ENCODE data around the gene ZNF583.

Gene ZNF583

GRCh38 chr19:56393119-56394012 lies 10.8 kb upstream of the ZNF583 start, which contains the start of gene ZNF582:
ZNF582 (minus strand) TSS chr19:56393534; CDS start chr19:56391752, 1,782 bp downstream.
- no peaks in the 10 kb centered on the region for H3K4me1 ChIP-seq (ENCODE audit: control insufficient read depth, low read depth, low read length)
- no peaks in the 10 kb centered on the region for H3K9me3 ChIP-seq (ENCODE audit: control insufficient read depth, low read depth, low read length)
- H3K4me3 ChIP-seq (ENCODE audit: low read length): peak within 1 kb of the TSS; percentile 73
- H3K9ac ChIP-seq (ENCODE audit: low read length): peak within 1 kb of the TSS; percentile 92
- H3K27ac ChIP-seq (ENCODE audit: low read length): peak within 1 kb of the TSS; percentile 85
- H3K27me3 ChIP-seq (ENCODE audit: control insufficient read depth, insufficient read depth, low read length): no peaks in the 10 kb centered on the region
- peaks cover 6% of the 10 kb centered on the region for H3K36me3 ChIP-seq (ENCODE audit: control insufficient read depth, low read depth, low read length)

DNA sequence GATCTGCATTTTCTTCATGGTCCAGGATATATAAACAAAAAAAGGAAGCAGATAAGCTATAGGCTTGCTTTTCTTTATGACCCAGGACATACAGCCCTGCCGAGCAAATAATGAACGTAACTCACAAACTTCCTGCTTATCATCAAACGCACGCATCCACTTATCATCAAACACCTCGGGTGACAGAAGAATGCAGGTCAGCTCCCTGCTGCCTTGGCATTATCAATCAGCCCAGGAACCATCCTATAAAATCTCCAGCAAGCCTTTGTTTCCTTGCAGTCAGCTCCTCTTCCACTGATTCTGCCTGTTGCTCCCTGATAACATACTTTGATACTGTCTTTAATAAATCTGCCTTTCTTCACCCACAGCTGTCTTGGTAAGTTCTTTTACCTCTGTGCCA lies 5.3 kb upstream of the ZNF583 start:
- H3K27ac ChIP-seq (ENCODE audit: low read length): no peak overlapping the region
- no peak overlapping the region for H3K9ac ChIP-seq (ENCODE audit: low read length)
- H3K27me3 ChIP-seq (ENCODE audit: control insufficient read depth, insufficient read depth, low read length): no peaks in the 10 kb centered on the region
- H3K4me1 ChIP-seq (ENCODE audit: control insufficient read depth, low read depth, low read length): no peaks in the 10 kb centered on the region
- H3K9me3 ChIP-seq (ENCODE audit: control insufficient read depth, low read depth, low read length): peaks cover 3% of the 10 kb centered on the region
- H3K36me3 ChIP-seq (ENCODE audit: control insufficient read depth, low read depth, low read length): peaks cover 7% of the 10 kb centered on the region
- H3K4me3 ChIP-seq (ENCODE audit: low read length): no peak overlapping the region

GRCh38 chr19:56400485-56400884 lies 3.6 kb upstream of the ZNF583 start:
- Histone ChIP-seq H3K4me3 (ENCODE audit: low read length) (no peak overlapping the region), H3K9me3 (ENCODE audit: control insufficient read depth, low read depth, low read length) (peaks cover 3% of the 10 kb centered on the region), H3K27me3 (ENCODE audit: control insufficient read depth, insufficient read depth, low read length) (no peaks in the 10 kb centered on the region), H3K36me3 (ENCODE audit: control insufficient read depth, low read depth, low read length) (peaks cover 7% of the 10 kb centered on the region), H3K9ac (ENCODE audit: low read length) (no peak overlapping the region), H3K27ac (ENCODE audit: low read length) (no peak overlapping the region), H3K4me1 (ENCODE audit: control insufficient read depth, low read depth, low read length) (no peaks in the 10 kb centered on the region)

GRCh38 chr19:56403261-56403660 lies 871 bp upstream of the ZNF583 start:
- Histone ChIP-seq H3K36me3 (ENCODE audit: control insufficient read depth, low read depth, low read length) (peaks cover 6% of the 10 kb centered on the region), H3K27me3 (ENCODE audit: control insufficient read depth, insufficient read depth, low read length) (no peaks in the 10 kb centered on the region), H3K4me1 (ENCODE audit: control insufficient read depth, low read depth, low read length) (no peaks in the 10 kb centered on the region), H3K9ac (ENCODE audit: low read length) (peak overlapping the region; percentile 87), H3K27ac (ENCODE audit: low read length) (no peak overlapping the region), H3K9me3 (ENCODE audit: control insufficient read depth, low read depth, low read length) (peaks cover 10% of the 10 kb centered on the region), H3K4me3 (ENCODE audit: low read length) (peak overlapping the region; percentile 86)

DNA sequence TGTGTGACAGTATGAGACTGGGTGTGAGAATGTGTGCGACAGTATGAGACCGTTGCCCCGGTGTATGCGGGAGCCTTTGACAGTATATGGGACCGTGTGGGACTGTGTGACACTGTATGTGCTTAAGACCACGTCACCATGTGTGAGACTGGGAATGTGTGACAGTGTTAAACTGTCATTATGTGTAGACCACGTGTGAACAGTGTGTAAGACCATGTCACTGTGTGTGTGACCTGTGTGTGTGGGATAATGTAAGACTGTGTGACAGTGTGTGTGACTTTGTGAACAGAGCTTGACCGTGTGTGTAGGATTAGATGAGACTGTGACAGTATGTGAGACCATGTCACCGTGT lies 549 bp downstream of the ZNF583 start:
- peak overlapping the region; percentile 87 for H3K9ac ChIP-seq (ENCODE audit: low read length)
- H3K4me1 ChIP-seq (ENCODE audit: control insufficient read depth, low read depth, low read length): no peaks in the 10 kb centered on the region
- H3K9me3 ChIP-seq (ENCODE audit: control insufficient read depth, low read depth, low read length): peaks cover 22% of the 10 kb centered on the region
- peak overlapping the region; percentile 86 for H3K4me3 ChIP-seq (ENCODE audit: low read length)
- H3K36me3 ChIP-seq (ENCODE audit: control insufficient read depth, low read depth, low read length): peaks cover 13% of the 10 kb centered on the region
- no peak overlapping the region for H3K27ac ChIP-seq (ENCODE audit: low read length)
- H3K27me3 ChIP-seq (ENCODE audit: control insufficient read depth, insufficient read depth, low read length): no peaks in the 10 kb centered on the region

DNA sequence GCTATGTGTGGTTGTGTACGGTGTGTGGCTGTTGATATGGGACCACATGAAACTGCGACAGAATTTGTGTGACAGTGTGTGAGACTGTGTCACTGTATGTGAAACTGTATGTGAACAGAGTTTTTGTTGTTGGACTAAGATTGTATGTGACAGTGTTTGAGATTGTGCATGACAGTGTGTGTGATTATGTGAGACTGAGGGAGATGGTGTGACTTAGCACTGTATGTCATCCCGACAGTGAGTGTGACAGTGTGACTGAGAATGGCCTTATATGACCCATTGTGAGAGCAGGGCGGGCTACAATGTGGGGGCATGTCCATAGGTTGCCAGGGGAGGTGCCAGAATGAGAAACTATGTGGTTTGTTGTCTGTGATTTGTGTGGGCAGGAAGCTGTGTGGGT lies 930 bp downstream of the ZNF583 start:
- Histone ChIP-seq H3K9ac (ENCODE audit: low read length) (no peak overlapping the region), H3K9me3 (ENCODE audit: control insufficient read depth, low read depth, low read length) (peaks cover 22% of the 10 kb centered on the region), H3K27me3 (ENCODE audit: control insufficient read depth, insufficient read depth, low read length) (no peaks in the 10 kb centered on the region), H3K4me3 (ENCODE audit: low read length) (peak overlapping the region; percentile 86), H3K4me1 (ENCODE audit: control insufficient read depth, low read depth, low read length) (no peaks in the 10 kb centered on the region), H3K27ac (ENCODE audit: low read length) (no peak overlapping the region), H3K36me3 (ENCODE audit: control insufficient read depth, low read depth, low read length) (peaks cover 13% of the 10 kb centered on the region)

- no peaks in the 10 kb centered on the region for H3K4me1 ChIP-seq (ENCODE audit: control insufficient read depth, low read depth, low read length)
- H3K36me3 ChIP-seq (ENCODE audit: control insufficient read depth, low read depth, low read length): peaks cover 4% of the 10 kb centered on the region
- no peak overlapping the region for H3K9ac ChIP-seq (ENCODE audit: low read length)
- H3K4me3 ChIP-seq (ENCODE audit: low read length): no peak overlapping the region
- H3K27ac ChIP-seq (ENCODE audit: low read length): no peak overlapping the region
- H3K9me3 ChIP-seq (ENCODE audit: control insufficient read depth, low read depth, low read length): peaks cover 96% of the 10 kb centered on the region
- H3K27me3 ChIP-seq (ENCODE audit: control insufficient read depth, insufficient read depth, low read length): no peaks in the 10 kb centered on the region
Measured at GRCh38 chr19:56423276-56423984, 19.3 kb downstream of the ZNF583 start.

- peaks cover 4% of the 10 kb centered on the region for H3K36me3 ChIP-seq (ENCODE audit: control insufficient read depth, low read depth, low read length)
- no peaks in the 10 kb centered on the region for H3K4me1 ChIP-seq (ENCODE audit: control insufficient read depth, low read depth, low read length)
- no peaks in the 10 kb centered on the region for H3K27me3 ChIP-seq (ENCODE audit: control insufficient read depth, insufficient read depth, low read length)
- no peak overlapping the region for H3K4me3 ChIP-seq (ENCODE audit: low read length)
- H3K9ac ChIP-seq (ENCODE audit: low read length): no peak overlapping the region
- no peak overlapping the region for H3K27ac ChIP-seq (ENCODE audit: low read length)
- peaks cover 96% of the 10 kb centered on the region for H3K9me3 ChIP-seq (ENCODE audit: control insufficient read depth, low read depth, low read length)
Measured at GRCh38 chr19:56423985-56424353, 19.8 kb downstream of the ZNF583 start.

DNA sequence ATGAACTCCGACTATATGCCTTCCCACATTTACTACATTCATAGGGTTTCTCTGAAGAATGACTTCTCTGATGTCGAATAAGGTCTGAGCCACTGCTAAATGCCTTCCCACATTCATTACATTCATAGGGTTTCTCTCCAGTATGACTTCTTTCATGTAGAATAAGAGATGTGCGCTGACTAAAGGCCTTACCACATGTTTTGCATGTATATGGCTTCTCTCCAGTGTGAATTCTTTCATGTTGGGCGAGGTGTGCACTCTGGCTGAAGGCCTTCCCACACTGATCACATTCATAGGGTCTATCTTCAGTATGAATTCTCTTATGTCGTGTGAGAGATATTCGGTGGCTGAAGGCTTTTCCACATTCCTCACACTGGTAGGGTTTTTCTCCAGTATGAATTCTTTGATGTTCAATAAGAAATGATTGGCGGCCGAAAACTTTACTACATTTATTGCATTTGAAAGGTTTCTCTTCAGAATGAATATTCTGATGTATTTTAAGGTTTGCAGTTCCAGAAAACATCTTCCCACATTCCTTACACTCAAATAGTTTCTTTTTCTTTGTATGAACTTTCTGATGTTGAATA lies 37.2 kb downstream of the ZNF583 start:
- H3K27me3 ChIP-seq (ENCODE audit: control insufficient read depth, insufficient read depth, low read length): no peaks in the 10 kb centered on the region
- H3K9me3 ChIP-seq (ENCODE audit: control insufficient read depth, low read depth, low read length): peaks cover 76% of the 10 kb centered on the region
- H3K27ac ChIP-seq (ENCODE audit: low read length): no peak overlapping the region
- H3K4me3 ChIP-seq (ENCODE audit: low read length): no peak overlapping the region
- no peaks in the 10 kb centered on the region for H3K4me1 ChIP-seq (ENCODE audit: control insufficient read depth, low read depth, low read length)
- H3K9ac ChIP-seq (ENCODE audit: low read length): no peak overlapping the region
- H3K36me3 ChIP-seq (ENCODE audit: control insufficient read depth, low read depth, low read length): no peaks in the 10 kb centered on the region

DNA sequence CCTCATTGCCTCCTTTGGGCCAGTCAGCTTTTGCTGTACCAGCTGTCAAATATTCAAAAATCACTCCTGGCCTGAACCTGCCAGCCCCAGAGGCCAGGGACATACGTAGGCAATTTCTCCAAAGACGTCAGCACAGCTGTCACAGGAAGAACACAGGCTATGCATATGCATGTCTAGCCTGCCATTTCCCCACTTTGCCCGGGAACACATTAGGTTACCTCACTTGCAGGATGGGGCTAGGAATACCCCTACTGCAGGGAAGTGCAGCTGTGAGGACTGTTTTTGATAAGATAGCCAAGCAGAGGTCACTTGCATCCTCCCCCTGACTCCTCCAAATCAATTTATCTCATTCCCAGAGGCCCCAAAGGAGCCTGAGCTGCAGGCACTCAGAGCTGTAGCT lies 70.2 kb downstream of the ZNF583 start:
- Histone ChIP-seq H3K27ac (ENCODE audit: low read length) (no peak overlapping the region), H3K9me3 (ENCODE audit: control insufficient read depth, low read depth, low read length) (peaks cover 39% of the 10 kb centered on the region), H3K27me3 (ENCODE audit: control insufficient read depth, insufficient read depth, low read length) (no peaks in the 10 kb centered on the region)

DNA sequence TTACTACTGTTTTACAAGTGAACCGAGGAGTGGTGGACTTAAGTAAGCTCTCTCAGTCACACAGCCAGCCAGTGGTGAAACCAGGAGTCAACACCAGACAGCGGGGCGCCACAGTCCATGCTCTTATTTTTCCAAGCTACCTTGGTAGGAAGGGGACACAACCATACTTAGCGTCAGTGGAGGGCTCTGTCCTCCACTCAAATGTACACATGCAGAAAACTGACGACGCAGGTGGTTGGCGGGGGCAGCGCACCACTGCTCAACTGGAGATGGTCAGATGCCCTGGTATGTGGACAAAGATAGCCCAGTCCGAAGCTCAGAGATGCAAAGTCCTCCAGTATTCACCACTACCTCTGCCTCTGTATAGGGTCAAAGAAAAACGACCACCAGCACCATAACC lies 72.0 kb downstream of the ZNF583 start:
- H3K9ac ChIP-seq (ENCODE audit: low read length): no peak overlapping the region
- no peak overlapping the region for H3K27ac ChIP-seq (ENCODE audit: low read length)
- peaks cover 39% of the 10 kb centered on the region for H3K9me3 ChIP-seq (ENCODE audit: control insufficient read depth, low read depth, low read length)
- peak overlapping the region; percentile 74 for H3K4me3 ChIP-seq (ENCODE audit: low read length)
- no peaks in the 10 kb centered on the region for H3K36me3 ChIP-seq (ENCODE audit: control insufficient read depth, low read depth, low read length)
- H3K27me3 ChIP-seq (ENCODE audit: control insufficient read depth, insufficient read depth, low read length): no peaks in the 10 kb centered on the region
- H3K4me1 ChIP-seq (ENCODE audit: control insufficient read depth, low read depth, low read length): no peaks in the 10 kb centered on the region

More for the DNA sequence above, 70.2 kb downstream of the ZNF583 start:
- Histone ChIP-seq H3K36me3 (ENCODE audit: control insufficient read depth, low read depth, low read length) (no peaks in the 10 kb centered on the region), H3K9ac (ENCODE audit: low read length) (no peak overlapping the region), H3K4me3 (ENCODE audit: low read length) (no peak overlapping the region), H3K4me1 (ENCODE audit: control insufficient read depth, low read depth, low read length) (no peaks in the 10 kb centered on the region)
